Pons (tissue), 1 donor: ENCODE results near the gene TMEM255B.

Experiments
- DNase-seq: peaks from one replicate; pipeline ENCODE4 v3.0.0-alpha.2; 2016; ENCODE audit warnings: low spot score

TMEM255B gene

GRCh38 chr13:113768018-113768905 lies 9.2 kb downstream of the TMEM255B start:
- DNase-seq = no peak

GRCh38 chr13:113769106-113769505 lies 10.1 kb downstream of the TMEM255B start:
- DNase-seq = no peak

- DNase-seq = no peak
These were observed 10.9 kb downstream of the TMEM255B start for GRCh38 chr13:113769881-113770280.

GRCh38 chr13:113770441-113770840 lies 11.4 kb downstream of the TMEM255B start:
- DNase-seq = no peak

- no peak for DNase-seq
These were observed 11.9 kb downstream of the TMEM255B start for GRCh38 chr13:113770937-113771336.

- DNase-seq = no peak
These were observed 12.8 kb downstream of the TMEM255B start for GRCh38 chr13:113771709-113772331.

DNA sequence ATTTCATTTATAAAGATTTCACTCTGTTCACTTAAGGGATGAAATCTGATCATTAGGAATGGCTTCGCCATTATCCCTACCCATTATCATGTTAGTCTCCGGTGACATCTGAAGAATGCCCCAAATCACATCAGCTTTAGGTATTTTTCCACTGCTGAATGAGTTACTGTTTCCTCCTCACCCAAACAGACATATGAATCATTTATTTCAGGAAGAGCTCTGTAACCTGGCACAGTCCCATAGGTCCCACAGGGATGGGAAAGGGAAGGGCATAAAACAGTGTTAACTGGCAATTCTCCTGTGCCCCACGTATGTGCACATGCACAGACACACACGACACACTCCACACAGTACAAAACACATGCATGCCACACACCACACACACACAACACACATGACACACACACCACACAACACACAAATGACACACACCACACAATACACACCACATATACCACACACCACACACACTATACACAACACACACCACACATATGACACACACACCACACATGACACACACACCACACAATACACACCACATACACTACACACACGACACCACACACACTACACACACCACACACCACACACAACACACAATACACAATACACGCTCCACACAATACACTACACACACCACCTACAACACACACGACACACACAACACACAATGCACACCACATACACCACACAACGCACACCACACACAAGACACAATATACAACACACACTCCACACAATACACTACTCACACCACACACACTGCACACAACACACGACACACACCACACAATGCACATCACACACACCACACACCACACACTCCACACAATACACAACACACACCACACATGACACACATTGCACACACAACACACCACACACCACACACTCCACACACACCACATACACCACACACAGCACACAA lies 15.4 kb downstream of the TMEM255B start:
- DNase-seq = no peak

GRCh38 chr13:113775451-113776145 lies 16.6 kb downstream of the TMEM255B start:
- no peak for DNase-seq

GRCh38 chr13:113776231-113777125 lies 17.5 kb downstream of the TMEM255B start:
- no peak for DNase-seq

DNA sequence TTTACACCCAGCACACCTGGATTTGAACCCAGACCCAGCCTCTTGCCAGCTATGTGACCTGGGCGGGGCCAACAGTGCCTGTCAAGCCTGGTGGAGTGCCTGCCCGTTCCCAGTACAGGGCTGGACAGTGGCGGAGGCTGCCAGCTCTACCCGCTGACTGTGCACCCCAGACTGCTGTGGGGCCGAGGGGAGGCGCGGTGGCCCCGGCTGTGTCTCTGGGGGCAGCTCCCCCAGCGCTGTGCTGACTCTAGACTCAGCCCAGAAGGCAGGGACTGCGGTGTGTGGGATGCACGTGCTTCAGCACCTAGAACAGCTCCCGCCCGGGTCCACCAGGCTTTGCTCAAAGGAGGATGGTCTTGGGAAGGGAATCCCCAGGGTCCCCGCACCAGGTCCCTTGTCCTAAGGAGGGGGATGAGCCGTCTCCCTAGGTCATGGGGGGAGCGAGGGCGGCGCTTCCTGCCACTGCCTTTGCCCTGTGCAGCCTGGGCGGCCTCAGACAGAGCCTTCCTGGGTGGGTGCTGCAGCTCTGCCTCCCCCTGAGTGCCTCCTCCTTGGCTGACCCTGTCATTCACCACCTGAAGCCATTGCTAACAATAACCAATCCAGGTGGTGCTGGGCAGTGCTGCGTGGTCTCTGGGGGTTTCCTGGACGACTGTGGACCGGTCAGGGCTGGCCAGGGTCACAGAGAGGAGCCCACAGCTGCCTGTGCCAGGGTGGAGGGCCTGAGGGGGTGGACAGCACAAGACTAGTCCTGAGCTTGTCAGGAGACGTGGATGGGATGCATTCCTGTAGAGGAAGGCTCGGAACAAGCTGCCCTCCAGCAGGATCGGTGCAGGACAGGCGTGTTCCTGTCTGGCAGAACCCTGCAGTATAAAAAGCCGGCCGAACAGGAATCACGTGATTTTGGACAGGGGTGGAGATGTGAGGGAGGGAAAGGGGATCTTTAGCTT lies 18.6 kb downstream of the TMEM255B start:
- no peak for DNase-seq

- DNase-seq = no peak
These were observed 22.5 kb downstream of the TMEM255B start for GRCh38 chr13:113781571-113781970.

- no peak for DNase-seq
These were observed 23.4 kb downstream of the TMEM255B start for GRCh38 chr13:113782472-113782871.

- DNase-seq = no peak
These were observed 24.3 kb downstream of the TMEM255B start for GRCh38 chr13:113783200-113783881.

DNA sequence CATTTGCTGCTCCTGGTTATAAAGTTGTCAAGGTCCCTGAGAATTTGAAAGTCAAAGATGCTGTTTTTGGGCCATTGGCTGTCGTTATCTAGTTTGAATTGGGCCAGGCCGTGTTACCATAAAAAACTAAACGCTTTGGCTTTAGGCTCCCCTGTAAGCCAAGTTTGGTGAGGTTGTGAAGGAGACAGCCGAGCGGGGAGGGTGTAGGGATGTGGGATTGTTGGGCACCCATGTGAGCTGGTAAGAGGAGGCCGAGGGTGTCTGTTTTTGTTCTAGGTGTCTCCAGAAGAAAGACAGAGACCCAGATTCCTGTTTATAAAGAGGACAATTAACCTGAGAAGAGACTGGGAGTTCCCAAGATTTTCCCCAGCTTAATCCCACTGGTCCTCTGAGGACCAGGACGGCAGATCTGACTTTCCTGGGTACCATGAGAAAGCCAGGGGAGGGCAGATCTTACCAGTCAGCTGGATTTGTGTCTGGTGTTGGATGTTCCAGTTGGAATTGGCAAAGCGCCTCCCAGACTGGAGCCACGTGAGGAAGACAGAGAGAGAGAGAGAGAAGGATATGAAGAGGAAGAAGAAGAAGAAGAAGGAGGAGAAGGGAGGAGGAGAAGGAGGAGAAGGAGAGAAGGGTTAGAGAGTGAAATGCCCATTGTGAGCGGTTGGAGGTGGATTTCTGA lies 25.1 kb downstream of the TMEM255B start:
- no peak for DNase-seq

GRCh38 chr13:113784645-113785024 lies 25.6 kb downstream of the TMEM255B start:
- DNase-seq = no peak

GRCh38 chr13:113785051-113786010 lies 26.3 kb downstream of the TMEM255B start:
- no peak for DNase-seq

DNA sequence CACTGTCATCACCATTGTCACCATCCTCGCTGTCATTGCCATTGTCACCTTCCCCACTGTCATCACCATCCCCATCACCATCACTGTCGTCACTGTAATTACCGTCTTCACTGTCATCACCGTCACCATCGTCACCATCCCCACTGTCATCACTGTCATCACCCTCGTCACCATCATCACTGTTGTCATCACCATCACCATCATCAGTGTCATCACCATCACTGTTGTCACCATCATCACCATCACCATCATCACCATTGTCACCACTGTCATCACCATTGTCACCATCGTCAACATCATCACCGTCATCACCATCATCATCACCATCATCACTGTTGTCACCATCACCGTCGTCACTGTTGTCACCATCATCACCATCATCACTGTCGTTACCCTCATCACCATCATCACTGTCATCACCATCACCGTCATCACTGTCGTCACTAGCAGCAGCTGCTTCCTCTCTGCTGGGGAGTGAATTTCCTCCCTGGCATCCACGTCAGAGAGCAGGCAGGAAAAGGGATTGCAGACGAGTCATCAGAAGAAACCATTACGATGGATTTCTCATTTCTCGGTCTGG lies 27.3 kb downstream of the TMEM255B start:
- DNase-seq = no peak
